Ramos (cell line): Measurements from ENCODE around the gene RNF217.

Experiments used
- in situ Hi-C: fragments of 300-500 bp; cut with MboI; formaldehyde crosslinking; loops from one replicate; pipeline ENCODE4 v1.14.3; 2022; ENCODE audit warnings: low sequenced_read_pairs; ENCODE audit not compliant: unreplicated experiment

The RNF217 gene

GRCh38 chr6:125083684-125083990, 121.4 kb downstream of the RNF217 start:
- in situ Hi-C loops: no loop called here

GRCh38 chr6:125086716-125087115, 124.5 kb downstream of the RNF217 start:
- in situ Hi-C loops: no loop called here

GRCh38 chr6:125088963-125089362, 126.7 kb downstream of the RNF217 start:
- in situ Hi-C loops: no loop called here

- in situ Hi-C loops: no loop called here
Observed at GRCh38 chr6:125094563-125094962, 132.3 kb downstream of the RNF217 start.

GRCh38 chr6:125095580-125096301, 133.5 kb downstream of the RNF217 start:
- in situ Hi-C loops: no loop called here

- in situ Hi-C loops: no loop called here
Observed at GRCh38 chr6:125097186-125097585, 134.9 kb downstream of the RNF217 start.

- in situ Hi-C loops: no loop called here
Observed at GRCh38 chr6:125098253-125098652, 136.0 kb downstream of the RNF217 start.

- in situ Hi-C loops: no loop called here
Observed at GRCh38 chr6:125099211-125100073, 137.2 kb downstream of the RNF217 start.

GRCh38 chr6:125100074-125100652, 137.9 kb downstream of the RNF217 start:
- in situ Hi-C loops: no loop called here

GRCh38 chr6:125101128-125101527, 138.9 kb downstream of the RNF217 start:
- in situ Hi-C loops: no loop called here

- in situ Hi-C loops: no loop called here
Observed at GRCh38 chr6:125101631-125102030, 139.4 kb downstream of the RNF217 start.

- in situ Hi-C loops: no loop called here
Observed at GRCh38 chr6:125102411-125102810, 140.2 kb downstream of the RNF217 start.

GRCh38 chr6:125102891-125103290, 140.7 kb downstream of the RNF217 start:
- in situ Hi-C loops: no loop called here

GRCh38 chr6:125104425-125104824, 142.2 kb downstream of the RNF217 start:
- in situ Hi-C loops: no loop called here

GRCh38 chr6:125107048-125107447, 144.8 kb downstream of the RNF217 start:
- in situ Hi-C loops: no loop called here

GRCh38 chr6:125107896-125108295, 145.7 kb downstream of the RNF217 start:
- in situ Hi-C loops: no loop called here

GRCh38 chr6:125110056-125110455, 147.8 kb downstream of the RNF217 start:
- in situ Hi-C loops: no loop called here

- in situ Hi-C loops: no loop called here
Observed at GRCh38 chr6:125111219-125111983, 149.2 kb downstream of the RNF217 start.

- in situ Hi-C loops: no loop called here
Observed at GRCh38 chr6:125112934-125113333, 150.7 kb downstream of the RNF217 start.

GRCh38 chr6:125114248-125114858, 152.1 kb downstream of the RNF217 start:
- in situ Hi-C loops: no loop called here
